Ramos (cell line): ENCODE measurements around the gene KATNAL1.
"Not testable (repeated sequence)": the region's sequence is repeated elsewhere in the genome, so short reads cannot be mapped to it uniquely, and the experiment has no call there.

Experiments used
- in situ Hi-C: fragments of 300-500 bp; cut with MboI; formaldehyde crosslinking; loops from one replicate; pipeline ENCODE4 v1.14.3; 2022; ENCODE audit warnings: low sequenced_read_pairs; ENCODE audit not compliant: unreplicated experiment

The KATNAL1 gene

GRCh38 chr13:30174250-30174649 lies 133.1 kb downstream of the KATNAL1 start:
- in situ Hi-C loops = not testable (repeated sequence)

- in situ Hi-C loops = no loop called here
Measured at GRCh38 chr13:30173303-30173610, 134.1 kb downstream of the KATNAL1 start.

DNA sequence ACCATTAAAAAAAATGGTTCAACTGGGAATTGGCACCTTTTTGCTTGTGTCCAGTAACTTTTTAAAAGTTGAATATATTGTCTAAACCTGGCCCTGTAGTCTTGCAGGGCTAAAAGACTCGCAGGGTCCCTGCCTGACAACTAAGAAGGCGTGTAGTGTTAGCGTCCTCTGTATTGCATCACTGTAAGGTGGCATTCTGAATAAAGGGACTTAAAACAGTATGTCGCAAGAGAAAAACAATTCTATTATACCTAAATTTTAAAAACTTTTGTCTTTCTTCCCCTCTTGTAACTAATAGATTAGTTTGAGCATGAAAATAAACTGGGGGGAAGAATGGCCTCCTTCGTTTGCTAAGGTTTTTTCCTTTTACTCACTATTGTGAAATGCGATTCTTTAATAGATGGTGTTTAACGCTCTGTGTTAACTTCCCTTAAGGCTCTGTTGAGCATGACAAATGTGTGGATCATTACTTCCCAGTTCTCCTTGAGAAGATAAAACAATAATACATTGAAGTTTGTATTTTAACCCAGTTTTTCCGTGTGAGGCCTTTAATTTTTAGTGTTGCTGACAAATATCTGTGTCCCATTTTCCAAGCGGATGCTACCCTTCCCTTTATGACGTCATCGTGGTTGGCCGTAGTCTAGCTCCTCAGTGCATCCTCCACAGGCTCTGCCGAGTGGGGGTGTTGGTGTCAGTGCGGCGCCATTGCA lies 134.6 kb downstream of the KATNAL1 start:
- in situ Hi-C loops = no loop called here

DNA sequence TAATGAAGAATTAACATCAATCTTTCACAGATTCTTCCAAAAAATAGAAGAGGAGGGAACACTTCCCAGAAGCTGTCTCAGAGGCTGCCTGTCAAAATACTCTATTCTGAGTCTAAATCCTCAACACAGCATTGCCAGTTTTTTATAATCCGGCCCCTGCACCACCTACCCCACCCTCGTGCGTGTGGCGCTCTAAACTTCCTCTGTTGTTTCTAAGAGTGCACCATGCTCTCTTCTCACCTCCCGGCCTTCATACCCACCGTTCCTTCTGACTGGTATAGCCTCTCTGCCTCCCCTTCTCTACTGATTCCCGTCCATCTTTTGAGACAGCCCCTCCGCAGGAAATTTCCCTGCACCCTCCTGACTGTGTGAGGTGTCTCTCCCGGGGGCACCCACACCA lies 136.8 kb downstream of the KATNAL1 start:
- in situ Hi-C loops = no loop called here

DNA sequence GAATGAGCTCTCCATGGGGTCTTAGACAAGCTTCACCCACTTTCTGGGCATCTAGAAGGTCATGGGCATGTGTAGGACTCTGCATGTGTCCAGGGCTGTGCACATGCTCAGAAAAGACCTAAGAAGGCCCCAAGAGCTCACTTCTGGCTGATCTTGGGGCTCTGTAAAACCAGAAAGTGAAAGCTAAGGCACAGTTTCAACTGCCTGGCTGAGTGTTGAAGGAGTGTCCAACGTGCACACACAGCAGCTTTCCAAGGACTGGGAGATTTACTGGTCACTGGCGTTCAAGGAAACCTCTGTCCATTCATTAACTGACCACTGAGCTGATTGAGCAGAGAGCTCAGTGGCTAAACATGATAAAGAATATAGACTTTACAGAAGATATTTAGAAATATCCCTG lies 137.9 kb downstream of the KATNAL1 start:
- in situ Hi-C loops = no loop called here

GRCh38 chr13:30165796-30166195 lies 141.6 kb downstream of the KATNAL1 start:
- in situ Hi-C loops = no loop called here

- in situ Hi-C loops = no loop called here
Measured at GRCh38 chr13:30165071-30165470, 142.3 kb downstream of the KATNAL1 start.

DNA sequence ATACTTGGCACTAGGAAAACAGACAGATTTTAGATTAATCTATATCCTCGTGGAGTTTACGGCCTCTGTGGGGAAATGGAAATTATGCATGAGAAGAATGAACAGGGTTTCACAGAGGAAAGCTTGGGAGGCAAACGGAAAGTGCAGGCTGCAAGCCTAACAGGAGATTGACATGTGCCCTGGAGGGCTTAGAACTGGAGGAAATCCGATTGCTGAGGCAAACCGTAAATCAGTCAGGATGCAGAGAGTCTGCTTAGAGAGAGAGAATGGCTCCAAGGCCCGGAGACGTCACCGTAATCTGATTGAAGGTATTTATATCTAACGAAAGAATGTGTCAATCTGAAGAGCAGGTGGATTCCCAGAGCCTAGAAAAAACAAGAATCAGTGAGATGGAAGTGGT lies 143.2 kb downstream of the KATNAL1 start:
- in situ Hi-C loops = no loop called here

DNA sequence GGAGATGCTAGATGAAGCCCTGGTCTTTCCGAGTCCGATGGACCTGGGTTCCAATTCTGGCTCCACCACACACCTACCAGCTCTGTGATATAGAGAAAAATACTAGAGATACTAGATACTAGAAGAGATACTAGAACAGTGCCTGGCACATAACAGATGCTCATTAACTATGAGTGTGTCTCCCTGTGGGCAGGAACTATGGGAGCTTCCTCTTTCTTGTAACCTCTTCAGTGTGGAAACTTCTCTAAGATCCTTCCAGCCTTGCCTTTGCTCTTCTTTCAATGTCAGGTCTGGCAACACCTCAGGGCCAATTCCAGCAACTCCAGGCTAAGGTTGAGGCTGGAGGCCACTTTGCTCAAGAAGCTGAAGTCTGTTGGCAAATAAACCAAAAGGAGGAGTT lies 143.9 kb downstream of the KATNAL1 start:
- in situ Hi-C loops = no loop called here

DNA sequence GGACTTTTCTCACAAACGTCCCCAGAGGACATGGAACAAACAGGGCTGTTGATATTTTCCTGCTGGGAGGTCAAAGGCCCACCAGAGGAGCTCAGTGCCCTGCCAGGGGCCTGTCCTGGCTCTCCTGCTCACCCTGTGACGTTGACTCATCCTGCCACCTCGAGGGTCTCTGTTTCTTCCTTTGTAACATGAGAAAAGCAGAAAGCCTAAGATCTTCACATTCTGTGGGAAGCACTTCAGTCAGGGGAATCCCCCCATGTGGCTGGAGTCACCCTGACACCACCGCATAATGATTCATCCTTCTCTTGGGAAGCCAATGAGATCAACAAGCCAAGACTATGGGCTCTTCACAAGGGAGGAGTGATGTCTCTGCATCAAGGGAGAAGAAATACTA lies 147.9 kb downstream of the KATNAL1 start:
- in situ Hi-C loops = no loop called here

DNA sequence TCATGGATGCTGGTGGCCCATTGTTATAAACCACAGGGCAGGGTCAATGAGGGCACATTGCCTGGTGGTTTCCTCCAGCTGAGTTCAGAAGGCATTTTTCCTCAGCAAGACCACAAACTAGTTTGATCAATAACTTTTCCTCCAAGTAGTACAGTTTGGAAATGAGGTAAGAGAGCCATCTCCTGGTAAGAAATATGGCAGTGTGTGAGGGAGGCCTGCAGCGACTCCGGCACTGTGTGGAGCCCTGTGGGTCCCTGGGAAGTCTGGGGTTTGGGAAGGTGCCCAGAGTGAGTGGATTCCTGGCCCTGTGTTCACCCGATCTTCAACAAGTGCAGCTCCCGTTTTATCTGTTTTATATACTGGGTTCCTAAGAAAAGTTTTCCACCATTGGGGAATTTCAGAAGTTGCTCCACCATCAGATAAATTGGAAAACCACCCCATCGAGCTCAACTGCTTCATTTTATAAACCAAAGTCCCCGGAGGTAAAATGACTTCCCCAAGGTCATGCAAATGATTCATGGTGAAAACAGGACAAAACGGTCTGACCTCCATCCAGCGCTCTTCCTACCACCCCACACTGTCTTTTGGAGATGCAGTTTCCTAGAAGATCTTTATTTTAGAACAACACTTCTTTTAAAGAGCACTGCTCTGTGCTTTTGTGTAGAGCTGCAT lies 148.4 kb downstream of the KATNAL1 start:
- in situ Hi-C loops = no loop called here

DNA sequence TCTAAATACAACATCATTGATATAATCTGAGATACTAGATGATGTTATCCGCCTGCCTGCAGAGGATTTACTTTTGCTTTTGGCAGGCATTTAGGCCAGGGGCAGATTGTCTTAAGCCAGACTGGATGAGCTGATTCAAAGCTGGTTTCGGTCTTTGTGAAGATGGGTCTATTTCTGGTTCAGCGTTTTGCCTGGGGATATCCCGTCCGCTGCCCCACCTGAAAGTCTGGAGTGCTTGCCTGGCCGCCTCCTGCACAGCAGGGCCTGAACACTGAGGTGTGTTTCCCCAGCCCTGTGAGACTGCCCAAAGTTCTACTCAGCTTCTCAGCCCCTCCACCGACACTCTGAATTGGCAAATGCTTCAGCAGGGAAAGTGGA lies 149.7 kb downstream of the KATNAL1 start:
- in situ Hi-C loops = no loop called here

DNA sequence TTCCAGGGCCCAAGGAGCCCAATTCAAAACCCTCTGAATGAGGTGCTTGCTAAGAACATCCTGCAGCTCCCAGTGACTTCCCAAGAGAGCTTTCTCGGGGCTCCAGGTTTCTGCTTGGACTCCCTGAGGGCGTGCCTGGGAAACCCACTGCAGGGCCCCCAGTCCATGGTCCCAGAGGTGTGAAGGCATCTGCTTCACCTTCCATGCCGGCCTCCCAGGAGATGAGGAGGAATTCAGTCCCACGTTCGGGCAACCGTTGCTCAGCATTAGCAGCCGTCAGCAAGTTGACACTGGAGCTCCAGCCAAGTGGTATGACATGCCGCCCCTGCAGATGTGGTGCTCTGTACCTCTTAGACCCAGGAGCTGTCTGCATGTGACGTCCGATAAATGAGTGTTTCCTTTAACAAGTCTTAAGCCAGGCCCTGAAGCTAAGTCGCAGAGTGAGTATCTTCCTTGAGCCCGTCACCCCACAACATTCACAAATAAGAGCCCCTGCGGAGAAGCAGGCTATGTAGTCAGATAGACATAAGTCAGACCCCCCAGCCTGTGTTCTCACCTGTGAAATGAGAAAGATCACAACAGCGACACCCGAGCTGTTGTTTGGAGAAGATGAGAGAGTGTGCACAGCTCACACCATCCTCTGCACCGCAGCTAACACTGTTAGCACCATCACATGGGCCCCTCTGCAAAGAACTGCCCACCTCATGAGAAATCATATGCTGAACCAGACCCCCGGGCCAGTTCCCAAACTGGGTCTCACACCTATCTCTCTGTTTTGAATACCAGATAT lies 150.3 kb downstream of the KATNAL1 start:
- in situ Hi-C loops = no loop called here

GRCh38 chr13:30156270-30156669 lies 151.1 kb downstream of the KATNAL1 start:
- in situ Hi-C loops = no loop called here

DNA sequence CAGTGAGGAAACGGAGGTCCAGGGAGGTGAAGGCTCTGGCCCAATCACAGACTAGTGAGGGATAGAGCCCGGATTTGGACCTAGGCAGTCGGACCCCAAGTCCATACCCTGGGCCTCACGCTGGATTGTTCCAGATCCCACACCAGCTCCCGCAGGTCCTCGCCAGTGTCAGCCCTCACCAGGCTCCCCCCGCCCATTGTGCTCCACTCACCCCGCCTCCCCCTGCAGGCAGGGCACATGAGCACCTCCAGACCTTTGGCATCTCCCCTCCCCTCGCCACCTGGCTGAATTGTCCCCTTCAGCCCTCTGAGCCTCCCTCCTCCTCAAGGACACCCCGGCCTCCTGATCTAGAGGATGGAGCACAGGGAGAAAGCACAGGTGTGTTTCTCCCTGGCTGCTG lies 152.4 kb downstream of the KATNAL1 start:
- in situ Hi-C loops = no loop called here

DNA sequence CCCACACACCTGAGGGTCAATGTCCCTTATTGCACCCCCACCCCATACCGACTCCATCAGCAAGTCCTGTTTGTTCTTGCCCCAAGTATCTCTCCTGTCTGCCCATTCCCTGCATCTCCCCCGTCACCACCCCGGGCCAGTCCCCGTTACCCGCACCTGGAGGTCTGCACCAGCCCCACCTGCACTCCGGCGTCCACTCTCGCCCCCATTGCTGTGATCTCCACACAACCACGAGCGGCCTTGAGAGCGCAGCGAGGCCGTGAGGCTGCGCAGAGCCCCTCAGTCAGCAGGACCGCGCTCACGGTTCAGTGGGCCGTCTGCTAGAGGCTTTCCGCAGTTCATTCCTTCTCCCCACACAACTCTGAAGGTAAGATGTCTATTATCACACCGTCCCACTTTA lies 152.8 kb downstream of the KATNAL1 start:
- in situ Hi-C loops = no loop called here

DNA sequence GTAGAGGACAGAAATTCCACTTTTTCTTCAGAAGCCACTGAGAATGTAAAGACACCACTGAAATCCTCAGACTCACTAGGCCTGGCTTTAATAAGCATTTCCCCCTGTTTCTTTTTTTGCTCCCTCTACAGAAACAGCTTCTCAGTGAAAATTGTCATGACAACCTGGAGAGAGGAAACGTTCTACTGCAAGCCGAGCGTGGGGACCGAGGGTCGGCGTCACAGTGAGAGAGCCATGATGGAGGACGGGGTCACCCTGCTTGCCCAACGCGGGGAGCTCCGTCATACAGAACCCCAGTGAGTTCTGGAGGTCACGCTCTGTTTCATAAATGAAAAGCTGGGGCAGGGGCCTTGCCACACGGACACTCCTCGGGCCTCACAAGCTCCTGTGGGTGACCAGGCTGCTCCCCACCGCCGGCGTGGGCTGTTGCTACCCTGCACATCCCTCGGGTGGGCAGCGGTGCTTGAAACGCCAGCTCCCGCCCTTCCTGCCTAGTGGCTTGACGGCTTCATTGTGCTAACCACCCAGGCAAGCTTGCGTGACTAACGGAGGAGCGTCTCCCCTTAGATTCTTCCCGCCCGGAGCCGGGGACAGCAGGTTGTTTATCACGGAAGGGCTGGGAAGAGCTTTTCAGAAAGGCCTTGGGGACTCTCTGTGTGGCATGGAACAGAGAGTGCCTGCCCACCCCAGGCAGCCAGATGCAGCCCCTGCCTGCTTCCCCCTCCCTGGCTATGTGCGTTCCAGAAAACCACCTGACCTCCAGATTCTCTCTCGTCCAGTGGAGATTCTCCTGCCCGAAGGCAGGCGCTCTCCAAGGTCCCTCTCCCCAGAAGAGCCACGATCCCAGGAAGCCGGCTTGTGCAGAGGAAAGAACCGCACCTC lies 153.6 kb downstream of the KATNAL1 start:
- in situ Hi-C loops = no loop called here
